GM18508 (cell line): ENCODE results near the gene SUZ12.
"Not testable (repeated sequence)": the region's sequence is repeated elsewhere in the genome, so short reads cannot be mapped to it uniquely, and the experiment has no call there.

Experiments used
- ATAC-seq: cut with Tn5 transposase; IDR thresholded peaks from one replicate; pipeline ENCODE4 v1.9.1; 2021; ENCODE audit warnings: moderate number of reproducible peaks; ENCODE audit not compliant: insufficient read depth, unreplicated experiment

The SUZ12 gene

GRCh38 chr17:31942396-31942795 lies 5.6 kb downstream of the SUZ12 start:
- not testable (repeated sequence) for ATAC-seq

- not testable (repeated sequence) for ATAC-seq
Observed at GRCh38 chr17:31951953-31952352, 15.1 kb downstream of the SUZ12 start.

DNA sequence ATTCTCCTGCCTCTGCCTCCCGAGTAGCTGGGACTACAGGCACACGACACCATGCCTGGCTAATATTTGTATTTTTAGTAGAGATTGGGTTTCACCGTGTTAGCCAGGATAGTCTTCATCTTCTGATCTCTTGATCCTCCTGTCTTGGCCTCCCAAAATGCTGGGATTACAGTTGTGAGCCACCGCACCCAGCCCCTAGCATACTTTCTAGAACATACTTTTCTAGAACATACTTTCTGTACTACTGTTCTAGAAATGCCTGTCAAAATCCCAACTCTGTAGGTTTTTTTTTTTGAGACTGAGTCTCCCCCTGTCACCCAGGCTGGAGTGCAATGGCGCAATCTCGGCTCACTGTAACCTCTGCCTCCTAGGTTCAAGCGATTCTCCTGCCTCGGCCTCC lies 27.3 kb downstream of the SUZ12 start:
- not testable (repeated sequence) for ATAC-seq

- no peak for ATAC-seq
Observed at GRCh38 chr17:31967648-31968047, 30.8 kb downstream of the SUZ12 start.

DNA sequence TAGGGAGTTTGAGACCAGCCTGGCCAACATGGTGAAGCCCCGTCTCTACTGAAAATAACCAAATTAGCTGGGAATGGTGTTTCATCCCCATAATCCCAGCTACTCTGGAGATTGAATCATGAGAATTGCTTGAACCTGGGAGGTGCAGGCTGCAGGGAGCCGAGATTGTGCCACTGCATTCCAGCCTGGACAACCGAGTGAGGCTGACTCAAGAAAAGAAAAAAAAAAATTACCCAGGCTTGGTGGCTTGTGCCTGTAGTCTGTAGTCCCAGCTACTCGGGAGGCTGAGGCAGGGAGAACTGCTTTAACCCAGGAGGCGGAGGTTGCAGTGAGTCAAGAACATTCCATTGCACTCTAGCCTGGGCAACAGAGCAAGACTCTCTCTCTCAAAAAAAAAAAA lies 33.6 kb downstream of the SUZ12 start:
- ATAC-seq: not testable (repeated sequence)

DNA sequence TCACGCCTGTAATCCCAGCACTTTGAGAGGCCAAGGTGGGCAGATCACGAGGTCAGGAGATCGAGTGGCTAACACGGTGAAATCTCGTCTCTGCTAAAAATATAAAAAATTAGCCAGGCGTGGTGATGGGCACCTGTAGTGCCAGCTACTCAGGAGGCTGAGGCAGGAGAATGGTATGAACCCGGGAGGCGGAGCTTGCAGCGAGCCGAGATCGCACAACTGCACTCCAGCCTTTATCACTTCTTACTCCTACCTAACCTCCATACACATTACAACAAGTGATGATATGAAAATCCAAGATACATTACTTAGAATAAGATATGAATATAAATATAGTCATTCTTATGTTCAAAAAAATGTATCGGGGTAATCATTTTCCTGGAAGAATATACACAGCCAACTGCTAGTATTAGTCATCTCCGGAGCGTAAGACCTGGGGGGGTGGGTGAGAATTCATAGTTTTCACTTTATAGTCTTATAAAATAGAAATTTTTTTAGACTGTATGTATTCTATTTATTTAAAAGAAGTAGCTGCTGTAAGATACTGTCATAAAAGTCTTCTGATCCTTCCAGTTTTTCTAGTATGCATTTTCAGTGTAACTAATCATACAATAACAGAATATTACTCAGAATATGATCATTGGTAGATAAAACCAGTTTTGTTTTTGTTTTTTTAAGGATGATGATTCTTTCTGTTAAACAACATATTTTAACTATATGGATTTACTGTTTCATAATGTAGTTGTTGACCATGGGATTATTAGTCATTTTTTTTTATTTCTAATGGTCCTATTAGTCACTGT lies 37.7 kb downstream of the SUZ12 start:
- ATAC-seq: not testable (repeated sequence)

GRCh38 chr17:31975391-31975790 lies 38.6 kb downstream of the SUZ12 start:
- ATAC-seq: not testable (repeated sequence)

DNA sequence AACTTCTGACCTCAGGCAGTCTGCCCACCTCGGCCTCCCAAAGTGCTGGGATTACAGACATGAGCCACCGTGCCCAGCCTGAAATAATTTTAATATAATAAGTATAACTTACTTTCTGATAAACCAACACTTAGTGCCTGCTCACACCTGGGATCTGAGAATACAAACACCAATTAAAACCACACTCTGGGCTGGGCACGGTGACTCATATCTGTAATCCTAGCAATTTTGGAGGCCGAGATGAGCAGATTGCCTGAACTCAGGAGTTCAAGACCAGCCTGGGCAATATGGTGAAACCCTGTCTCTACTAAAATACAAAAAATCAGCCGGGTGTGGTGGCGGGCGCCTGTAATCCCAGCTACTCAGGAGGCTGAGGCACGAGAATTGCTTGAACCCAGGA lies 55.0 kb downstream of the SUZ12 start:
- ATAC-seq: not testable (repeated sequence)

DNA sequence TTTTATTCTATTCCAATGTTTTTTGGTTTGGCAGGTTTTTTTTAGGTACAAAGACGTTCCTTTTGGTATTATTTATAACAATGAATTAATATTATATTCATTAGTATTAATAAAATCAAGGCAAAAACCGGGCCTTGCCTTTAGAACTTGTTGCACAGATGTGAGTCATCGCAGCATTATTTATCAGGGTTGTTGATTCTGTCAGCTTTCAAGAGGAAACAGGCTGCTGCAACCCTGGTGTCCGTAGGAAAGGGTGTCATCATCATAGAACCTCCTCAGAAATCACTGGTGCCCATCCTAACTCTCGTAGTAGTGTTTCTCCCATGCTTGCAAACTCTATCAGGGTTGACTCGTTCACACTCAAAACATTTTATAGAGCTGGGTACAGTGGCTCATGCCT lies 60.2 kb downstream of the SUZ12 start:
- ATAC-seq: no peak

DNA sequence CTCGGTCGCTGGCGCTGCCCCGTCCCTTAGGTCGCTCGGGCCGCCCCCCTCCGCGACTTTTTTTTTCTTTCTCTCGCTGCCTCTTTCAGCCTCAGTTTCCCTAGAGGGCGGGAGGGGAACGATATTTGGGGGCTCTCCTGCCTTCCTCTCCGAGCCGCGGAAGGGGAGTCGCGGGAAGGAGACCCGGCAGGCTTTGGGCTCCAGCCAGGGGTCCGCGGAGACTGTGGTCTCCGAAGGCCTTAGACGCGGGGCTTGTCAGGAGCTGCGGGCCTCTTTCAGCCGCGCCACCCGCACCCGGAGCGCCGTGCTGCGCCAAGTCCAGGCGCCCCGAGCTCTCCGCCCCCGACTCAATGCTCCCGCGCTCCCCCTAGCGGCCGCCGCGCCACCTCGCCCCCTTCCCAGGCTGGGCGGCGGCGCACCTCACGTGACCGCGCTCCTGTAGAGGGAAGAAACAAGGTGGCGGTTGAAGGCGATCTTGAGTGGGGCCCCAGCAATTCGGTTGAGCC lies 70.2 kb downstream of the SUZ12 start, which contains the start of gene LRRC37B:
TSS of gene LRRC37B (plus strand) at position 427 of the 506 bp plus-strand sequence. CDS start 14,010 bp downstream, outside the sequence.
- ATAC-seq: peak; percentile 38

GRCh38 chr17:32007463-32008298 lies 70.9 kb downstream of the SUZ12 start:
- no peak for ATAC-seq

- ATAC-seq: no peak
Observed at GRCh38 chr17:32009262-32009542, 72.4 kb downstream of the SUZ12 start.

- no peak for ATAC-seq
Observed at GRCh38 chr17:32010114-32010513, 73.3 kb downstream of the SUZ12 start.

DNA sequence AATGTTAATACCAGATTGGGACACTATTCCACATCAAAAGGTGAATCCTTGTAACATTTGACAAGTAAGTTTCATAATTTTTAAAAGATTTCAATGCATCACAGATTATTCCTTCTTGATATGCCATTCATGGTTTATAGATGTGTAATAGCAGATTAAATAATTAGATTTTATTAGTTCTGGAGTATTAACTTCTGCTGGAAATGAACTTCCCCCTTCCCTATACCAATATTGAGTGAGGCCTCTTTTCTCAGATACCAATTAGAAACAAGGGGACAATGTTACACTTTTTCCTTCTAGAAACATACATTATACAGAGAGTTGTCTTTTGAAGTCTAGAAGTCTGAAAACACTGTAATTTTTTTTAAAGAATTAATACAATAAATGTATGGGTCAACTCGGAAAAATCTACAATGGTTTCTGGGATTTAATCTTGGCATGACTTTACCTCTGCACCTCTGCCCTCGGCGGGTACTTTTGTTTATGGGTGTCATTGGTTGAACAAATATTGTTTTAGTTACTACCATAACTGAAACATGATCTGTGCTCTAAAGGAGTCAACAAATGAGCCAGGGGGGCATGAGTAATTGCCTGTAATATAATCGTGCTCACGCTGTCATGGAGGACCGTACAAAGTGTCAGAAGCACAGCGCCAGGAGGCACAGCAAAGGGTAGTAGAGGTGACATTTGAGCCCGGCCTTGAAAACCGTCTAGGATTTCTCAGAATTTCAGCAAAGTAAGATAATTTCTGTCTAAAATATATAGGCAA lies 78.6 kb downstream of the SUZ12 start:
- no peak for ATAC-seq

DNA sequence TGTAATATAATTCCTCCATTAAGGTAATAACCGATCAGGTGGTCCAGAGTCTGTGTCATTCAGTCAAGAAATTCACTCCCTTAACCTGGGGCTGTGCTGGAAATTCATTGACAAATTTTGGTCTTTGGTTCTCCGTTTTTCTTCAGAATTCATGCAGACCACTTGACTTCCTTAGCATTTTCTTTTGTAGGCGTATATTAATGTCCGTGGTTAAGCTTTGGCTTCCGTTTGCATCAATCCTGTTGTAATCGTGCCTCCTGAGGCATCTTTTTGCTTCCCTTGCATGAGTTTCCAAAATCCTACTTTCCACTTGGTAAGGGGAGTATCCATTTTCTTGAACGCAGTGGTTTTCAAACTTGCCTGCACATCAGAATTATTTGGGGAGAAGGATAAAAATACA lies 79.4 kb downstream of the SUZ12 start:
- no peak for ATAC-seq

- ATAC-seq: no peak
Observed at GRCh38 chr17:32019228-32019627, 82.4 kb downstream of the SUZ12 start.

DNA sequence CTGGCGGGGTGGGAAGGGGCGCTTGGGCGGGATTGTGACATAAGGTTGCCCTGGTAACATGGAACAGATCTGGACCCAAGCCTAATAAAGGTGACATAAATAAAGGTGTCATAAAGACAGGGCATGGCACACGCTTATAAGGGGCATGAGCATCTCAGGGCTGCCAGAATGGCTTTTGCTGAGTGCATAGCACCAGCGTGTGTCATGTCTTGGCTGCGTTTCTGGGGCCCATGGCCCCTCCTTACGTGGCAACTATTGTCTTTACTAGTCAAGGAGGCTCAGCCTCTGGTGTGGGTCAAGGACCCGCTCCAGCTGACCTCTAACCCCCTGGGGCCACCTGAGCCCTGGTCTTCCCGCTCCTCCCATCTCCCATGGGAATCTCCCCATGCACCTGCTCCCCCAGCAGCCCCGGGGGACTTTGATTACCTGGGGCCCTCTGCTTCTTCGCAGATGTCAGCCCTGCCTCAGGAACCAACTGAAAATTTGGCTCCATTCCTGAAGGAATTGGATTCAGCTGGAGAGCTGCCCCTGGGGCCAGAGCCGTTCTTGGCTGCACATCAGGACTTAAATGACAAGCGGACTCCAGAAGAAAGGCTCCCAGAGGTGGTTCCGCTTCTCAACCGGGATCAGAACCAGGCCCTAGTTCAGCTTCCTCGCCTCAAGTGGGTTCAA lies 84.3 kb downstream of the SUZ12 start:
- no peak for ATAC-seq

- no peak for ATAC-seq
Observed at GRCh38 chr17:32021615-32021955, 84.8 kb downstream of the SUZ12 start.

DNA sequence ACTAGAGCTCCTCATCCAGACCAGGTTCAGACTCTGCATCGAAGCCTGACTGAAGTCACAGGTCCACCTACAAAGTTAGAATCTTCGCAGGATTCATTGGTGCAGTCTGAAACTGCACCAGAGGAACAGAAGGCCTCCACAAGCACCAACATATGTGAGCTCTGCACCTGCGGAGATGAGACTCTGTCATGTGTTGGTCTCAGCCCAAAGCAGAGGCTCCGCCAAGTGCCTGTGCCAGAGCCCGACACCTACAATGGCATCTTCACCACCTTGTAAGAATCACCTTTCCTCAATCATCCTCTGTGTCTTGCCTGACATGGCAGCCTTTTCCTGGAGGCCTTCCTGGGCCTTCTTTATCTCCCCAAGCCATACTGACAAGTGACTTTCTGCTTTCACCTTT lies 85.7 kb downstream of the SUZ12 start:
- not testable (repeated sequence) for ATAC-seq

DNA sequence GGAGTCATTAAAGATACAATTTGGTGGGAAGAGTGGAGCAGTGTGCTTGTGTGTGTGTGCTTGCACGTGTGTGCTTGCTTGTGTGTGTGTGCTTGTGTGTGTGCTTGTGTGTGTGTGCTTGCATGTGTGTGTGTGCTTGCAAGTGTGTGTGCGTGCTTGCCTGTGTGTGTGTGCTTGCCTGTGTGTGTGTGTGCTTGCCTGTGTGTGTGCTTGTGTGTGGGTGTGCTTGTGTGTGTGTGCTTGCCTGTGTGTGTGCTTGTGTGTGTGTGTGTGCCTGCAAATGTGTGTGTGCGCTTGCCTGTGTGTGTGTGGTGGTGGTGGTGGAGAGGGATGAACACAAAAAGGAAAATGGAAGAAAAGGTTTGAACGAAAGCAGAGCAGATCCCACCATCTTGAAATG lies 90.5 kb downstream of the SUZ12 start:
- not testable (repeated sequence) for ATAC-seq
